Transverse colon (tissue), 3 donors: ENCODE results near the gene SSR3.

Experiments used
- EP300 ChIP-seq: sonication (generic); formaldehyde crosslinking; IDR thresholded peaks from one replicate; pipeline ENCODE4 v1.6.1; 2017; ENCODE audit warnings: antibody characterized with exemption, low read depth
- POLR2A ChIP-seq: fragments of 450-650 bp; IDR thresholded peaks from one replicate; pipeline ENCODE4 v1.6.1; 2016; ENCODE audit warnings: antibody characterized with exemption, mild to moderate bottlenecking, moderate library complexity
- TF ChIP-seq, protein P1 (sequence below), 5 experiments: fragments of 200-600 bp in 3 of 5; fragments of 450-650 bp in 2 of 5; sonication (generic) in 3 of 5; IDR thresholded peaks; 1 replicate in 2 of 5; 2 replicates in 3 of 5; pipeline ENCODE4 v1.5.1; 2016 to 2017; ENCODE audit warnings: antibody characterized with exemption in 5 of 5, inconsistent platforms in 3 of 5, mild to moderate bottlenecking in 2 of 5, moderate library complexity in 1 of 5

- TF ChIP-seq, protein P1, sequence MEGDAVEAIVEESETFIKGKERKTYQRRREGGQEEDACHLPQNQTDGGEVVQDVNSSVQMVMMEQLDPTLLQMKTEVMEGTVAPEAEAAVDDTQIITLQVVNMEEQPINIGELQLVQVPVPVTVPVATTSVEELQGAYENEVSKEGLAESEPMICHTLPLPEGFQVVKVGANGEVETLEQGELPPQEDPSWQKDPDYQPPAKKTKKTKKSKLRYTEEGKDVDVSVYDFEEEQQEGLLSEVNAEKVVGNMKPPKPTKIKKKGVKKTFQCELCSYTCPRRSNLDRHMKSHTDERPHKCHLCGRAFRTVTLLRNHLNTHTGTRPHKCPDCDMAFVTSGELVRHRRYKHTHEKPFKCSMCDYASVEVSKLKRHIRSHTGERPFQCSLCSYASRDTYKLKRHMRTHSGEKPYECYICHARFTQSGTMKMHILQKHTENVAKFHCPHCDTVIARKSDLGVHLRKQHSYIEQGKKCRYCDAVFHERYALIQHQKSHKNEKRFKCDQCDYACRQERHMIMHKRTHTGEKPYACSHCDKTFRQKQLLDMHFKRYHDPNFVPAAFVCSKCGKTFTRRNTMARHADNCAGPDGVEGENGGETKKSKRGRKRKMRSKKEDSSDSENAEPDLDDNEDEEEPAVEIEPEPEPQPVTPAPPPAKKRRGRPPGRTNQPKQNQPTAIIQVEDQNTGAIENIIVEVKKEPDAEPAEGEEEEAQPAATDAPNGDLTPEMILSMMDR (IDR thresholded peaks at IDR 0.05) = no peak
- no peak for TF ChIP-seq POLR2A
- no peak for TF ChIP-seq EP300
Observed at GRCh38 chr3:156513619-156514018, 41.3 kb downstream of the SSR3 start.
